Activated naive CD8-positive, alpha-beta T cell treated with anti-CD3 and anti-CD28 coated beads, Interleukin-2, amount 10 ng/mL, durations not matched to agents 7 days and 5 days (primary cell): Measurements from ENCODE around the gene CDKL4. TPM values are rescaled to one million over a fixed set of nuclear protein-coding genes. Genes with fewer than 3 reads are reported as not detected.
"Not testable (repeated sequence)": the region's sequence is repeated elsewhere in the genome, so short reads cannot be mapped to it uniquely, and the experiment has no call there.

Source experiments
- ATAC-seq: fragments of 150-1000 bp; cut with Tn5 transposase; one replicate; pipeline ENCODE4 v1.10.0; 2021; ENCODE audit warnings: low read depth, moderate library complexity
- POLR2A ChIA-PET: fragments of 350-600 bp; sonication (Branson Sonifier 250); formaldehyde crosslinking; loops from one replicate; lab custom pipeline; 2021; ENCODE audit warnings: antibody characterized with exemption; lab: Charles Lee
- DNase-seq: peaks from one replicate; pipeline ENCODE4 v3.0.0; 2021
- H3K27ac Mint-ChIP-seq: one replicate; pipeline ENCODE4 v1.8.0; 2022; ENCODE audit warnings: mild to moderate bottlenecking, mixed read lengths
- H3K27me3 Mint-ChIP-seq: one replicate; pipeline ENCODE4 v1.8.0; 2022; ENCODE audit warnings: mild to moderate bottlenecking, moderate library complexity, mixed read lengths
- H3K36me3 Mint-ChIP-seq: one replicate; pipeline ENCODE4 v1.8.0; 2021; ENCODE audit warnings: mild to moderate bottlenecking, mixed read lengths
- H3K4me1 Mint-ChIP-seq: one replicate; pipeline ENCODE4 v1.8.0; 2021; ENCODE audit warnings: mixed read lengths
- H3K4me3 Mint-ChIP-seq: one replicate; pipeline ENCODE4 v1.8.0; 2022; ENCODE audit warnings: mild to moderate bottlenecking, moderate library complexity, mixed read lengths
- H3K9me3 Mint-ChIP-seq: one replicate; pipeline ENCODE4 v1.8.0; 2021; ENCODE audit warnings: mixed read lengths
- total RNA-seq, 2 experiments: library from RNA; stranded (reverse); gene quantifications; one replicate each; pipeline ENCODE4 v1.2.3, GENCODE V29; 2021

The CDKL4 gene
- total RNA-seq, 2 experiments from 2014 or later: 0.50 to 1.2 TPM

DNA sequence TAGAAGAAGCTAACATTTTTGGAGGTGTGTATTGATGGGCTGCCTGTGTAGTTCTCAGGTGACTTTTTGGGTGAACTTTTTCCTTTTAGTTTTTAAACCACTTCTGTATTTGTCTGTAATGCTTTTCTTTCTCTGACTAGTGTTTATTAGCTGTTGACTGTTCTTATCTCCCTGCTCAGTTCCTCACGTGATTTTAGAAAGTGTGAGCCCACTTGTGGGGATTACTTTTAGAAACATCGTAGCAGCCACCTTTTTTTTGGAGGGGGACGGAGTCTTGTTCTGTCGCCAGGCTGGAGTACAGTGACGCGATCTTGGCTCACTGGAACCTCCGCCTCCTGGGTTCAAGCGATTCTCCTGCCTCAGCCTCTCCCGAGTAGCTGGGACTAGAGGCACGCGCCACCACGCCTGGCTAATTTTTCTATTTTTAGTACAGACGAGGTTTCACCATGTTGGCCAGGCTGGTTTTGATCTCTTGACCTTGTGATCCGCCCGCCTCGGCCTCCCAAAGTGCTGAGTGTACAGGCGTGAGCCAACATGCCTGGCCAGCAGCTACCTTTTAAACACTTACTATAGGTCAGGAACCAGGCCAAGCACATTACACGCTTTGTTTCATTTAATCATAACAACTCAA lies 9.2 kb upstream of the CDKL4 start:
- H3K4me3 Mint-ChIP-seq: no peak overlapping the region
- no peak for ATAC-seq
- H3K4me1 Mint-ChIP-seq: peaks cover 2% of the 10 kb centered on the region
- POLR2A ChIA-PET: no interaction called here
- peaks cover 29% of the 10 kb centered on the region for H3K36me3 Mint-ChIP-seq
- no peak for DNase-seq
- H3K27me3 Mint-ChIP-seq: no peaks in the 10 kb centered on the region
- H3K9me3 Mint-ChIP-seq: peaks cover 5% of the 10 kb centered on the region
- H3K27ac Mint-ChIP-seq: no peak overlapping the region

DNA sequence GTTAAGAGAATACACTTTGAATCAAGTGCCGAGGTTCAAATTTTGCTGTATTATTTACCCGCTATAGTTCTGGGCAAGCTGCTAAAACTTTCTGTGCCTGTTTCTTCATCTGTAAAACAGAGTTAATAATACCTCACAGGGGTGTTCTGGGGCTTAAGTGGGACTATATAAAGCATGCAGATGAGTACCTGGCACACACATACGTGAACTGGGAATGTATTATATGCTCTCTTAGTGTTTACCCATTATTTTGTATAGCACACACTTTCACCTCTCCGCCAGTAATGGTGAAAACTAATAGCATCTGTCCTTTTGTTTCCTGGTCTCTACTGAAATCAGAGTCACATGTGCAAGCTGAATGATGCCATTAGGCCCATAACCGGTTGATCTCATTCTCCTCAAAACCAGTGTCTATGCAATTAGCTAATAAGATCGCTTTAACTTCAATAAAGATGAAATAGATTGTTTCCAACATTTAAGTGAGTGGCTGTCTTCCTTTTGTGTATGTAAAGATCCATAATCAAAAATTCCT lies 3.8 kb upstream of the CDKL4 start:
- ATAC-seq (no peak), DNase-seq (no peak)
- peaks cover 5% of the 10 kb centered on the region for H3K9me3 Mint-ChIP-seq
- no peaks in the 10 kb centered on the region for H3K27me3 Mint-ChIP-seq
- no peak overlapping the region for H3K4me3 Mint-ChIP-seq
- peaks cover 14% of the 10 kb centered on the region for H3K36me3 Mint-ChIP-seq
- peaks cover 21% of the 10 kb centered on the region for H3K4me1 Mint-ChIP-seq
- no peak overlapping the region for H3K27ac Mint-ChIP-seq
- POLR2A ChIA-PET: no interaction called here

DNA sequence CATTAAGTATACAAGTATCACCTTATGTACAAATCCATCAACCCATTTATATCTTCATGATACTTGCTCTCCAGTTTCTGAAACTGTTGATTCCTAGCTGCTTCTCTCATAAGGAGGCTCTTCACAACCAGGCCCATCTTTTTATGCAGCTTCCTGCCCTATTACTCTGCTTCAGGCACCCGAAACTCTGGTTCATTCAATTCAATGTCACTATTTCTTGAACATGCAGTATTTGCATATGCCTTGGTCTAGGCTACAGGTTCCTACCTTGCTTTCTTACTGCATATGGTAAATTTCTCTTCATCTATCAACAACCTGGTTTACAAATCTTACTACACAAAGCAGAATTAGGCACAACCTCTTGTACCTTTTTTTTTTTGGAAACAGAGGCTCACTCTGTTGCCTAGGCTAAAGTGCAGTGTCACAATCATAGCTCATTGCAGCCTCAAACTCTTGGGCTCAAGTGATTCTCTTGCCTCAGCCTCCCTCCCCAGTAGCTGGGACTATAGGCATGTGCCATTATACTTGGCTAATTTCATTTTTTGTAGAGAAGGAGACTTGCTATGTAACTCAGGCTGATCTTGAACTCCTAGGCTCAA lies 2.7 kb upstream of the CDKL4 start:
- ATAC-seq (no peak), DNase-seq (no peak)
- peaks cover 4% of the 10 kb centered on the region for H3K9me3 Mint-ChIP-seq
- no peaks in the 10 kb centered on the region for H3K27me3 Mint-ChIP-seq
- H3K27ac Mint-ChIP-seq: no peak overlapping the region
- peaks cover 12% of the 10 kb centered on the region for H3K36me3 Mint-ChIP-seq
- peaks cover 22% of the 10 kb centered on the region for H3K4me1 Mint-ChIP-seq
- POLR2A ChIA-PET: interaction anchor here (1.1 to 2.0 kb wide), 2 partner anchors 15 to 495 kb away, joined by 5 to 6 read pairs; partner anchors contain the start of gene SRSF7
- peak overlapping the region; percentile 0 for H3K4me3 Mint-ChIP-seq

DNA sequence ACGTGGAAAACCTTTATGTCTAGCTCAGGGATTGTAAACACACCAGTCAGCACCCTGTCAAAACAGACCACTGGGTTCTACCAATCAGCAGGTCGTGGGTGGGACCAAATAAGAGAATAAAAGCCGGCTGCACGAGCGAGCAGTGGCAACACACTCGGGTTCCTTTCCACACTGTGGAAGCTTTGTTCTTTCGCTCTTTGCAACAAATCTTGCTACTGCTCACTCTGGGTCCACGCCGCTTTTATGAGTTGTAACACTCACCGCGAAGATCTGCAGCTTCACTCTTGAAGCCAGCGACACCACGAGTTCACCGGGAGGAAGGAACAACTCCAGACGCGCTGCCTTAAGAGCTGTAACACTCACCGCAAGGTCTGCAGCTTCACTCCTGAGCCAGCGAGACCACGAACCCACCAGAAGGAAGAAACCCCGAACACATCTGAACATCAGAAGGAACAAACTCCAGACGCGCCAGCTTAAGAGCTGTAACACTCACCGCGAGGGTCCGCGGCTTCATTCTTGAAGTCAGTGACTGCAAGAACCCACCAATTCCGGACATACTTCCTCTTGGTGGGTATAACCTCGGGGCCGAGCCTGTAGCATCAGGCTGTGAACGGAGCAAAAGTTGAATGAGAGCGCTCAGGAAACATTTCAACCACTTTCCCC lies 1.3 kb upstream of the CDKL4 start:
- POLR2A ChIA-PET: interaction anchor here (0.8 to 2.0 kb wide), 5 partner anchors 9 to 494 kb away, joined by 3 to 6 read pairs (median 5); partner anchors contain the start of gene SRSF7
- H3K36me3 Mint-ChIP-seq, H3K27me3 Mint-ChIP-seq, H3K9me3 Mint-ChIP-seq: not testable (repeated sequence)
- Mint-ChIP-seq H3K4me1 (peaks cover 20% of the 10 kb centered on the region), H3K4me3 (peak overlapping the region; percentile 84), H3K27ac (peak overlapping the region; percentile 85)
- DNase-seq (peak; percentile 61), ATAC-seq (peak; percentile 72)

DNA sequence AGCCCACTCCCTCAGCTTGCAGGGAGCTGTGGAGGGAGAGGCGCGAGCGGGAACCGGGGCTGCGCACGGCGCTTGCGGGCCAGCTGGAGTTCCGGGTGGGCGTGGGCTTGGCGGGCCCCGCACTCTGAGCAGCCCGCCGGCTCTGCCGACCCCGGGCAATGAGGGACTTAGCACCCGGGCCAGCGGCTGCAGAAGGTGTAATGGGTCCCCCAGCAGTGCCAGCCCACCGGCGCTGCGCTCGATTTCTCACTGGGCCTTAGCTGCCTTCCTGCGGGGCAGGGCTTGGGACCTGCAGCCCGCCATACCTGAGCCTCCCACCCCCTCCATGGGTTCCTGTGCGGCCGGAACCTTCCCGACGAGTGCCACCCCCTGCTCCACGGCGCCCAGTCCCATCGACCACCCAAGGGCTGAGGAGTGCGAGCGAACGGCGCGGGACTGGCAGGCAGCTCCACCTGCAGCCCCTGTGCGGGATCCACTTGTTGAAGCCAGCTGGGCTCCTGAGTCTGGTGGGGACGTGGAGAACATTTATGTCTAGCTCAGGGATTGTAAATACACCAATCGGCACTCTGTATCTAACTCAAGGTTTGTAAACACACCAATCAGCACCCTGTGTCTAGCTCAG lies 582 bp upstream of the CDKL4 start:
- H3K4me1 Mint-ChIP-seq: peaks cover 20% of the 10 kb centered on the region
- peak overlapping the region; percentile 84 for H3K4me3 Mint-ChIP-seq
- not testable (repeated sequence) for H3K27me3 Mint-ChIP-seq, H3K9me3 Mint-ChIP-seq, H3K36me3 Mint-ChIP-seq, DNase-seq, ATAC-seq
- POLR2A ChIA-PET: interaction anchor here (1.0 to 1.4 kb wide), 3 partner anchors 15 to 120 kb away, joined by 3 to 6 read pairs (median 5); no protein-coding TSS in a partner anchor
- H3K27ac Mint-ChIP-seq: peak overlapping the region; percentile 85

DNA sequence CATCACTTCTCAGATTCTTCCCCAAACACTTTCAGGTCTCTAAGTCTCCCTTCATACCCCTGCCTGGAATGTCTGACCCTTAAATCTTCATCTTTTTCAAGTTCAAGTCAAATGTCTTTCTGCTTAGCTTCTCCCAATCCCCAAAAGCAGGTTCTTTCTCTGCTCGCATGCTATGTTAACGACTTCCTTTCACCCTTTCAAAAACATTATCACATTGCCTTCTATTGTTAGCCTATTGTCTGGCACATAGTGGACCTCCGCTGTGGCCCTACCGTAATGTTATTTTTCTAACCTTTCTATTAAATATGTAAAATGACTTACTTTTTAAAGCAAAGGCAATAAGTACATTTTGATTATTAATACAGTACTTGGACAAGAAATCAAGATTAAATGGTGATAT lies 2.2 kb downstream of the CDKL4 start:
- Mint-ChIP-seq H3K36me3 (peaks cover 4% of the 10 kb centered on the region), H3K9me3 (peaks cover 5% of the 10 kb centered on the region), H3K4me3 (no peak overlapping the region), H3K4me1 (peaks cover 20% of the 10 kb centered on the region), H3K27ac (no peak overlapping the region), H3K27me3 (no peaks in the 10 kb centered on the region)
- DNase-seq (no peak), ATAC-seq (no peak)
- POLR2A ChIA-PET: no interaction called here

DNA sequence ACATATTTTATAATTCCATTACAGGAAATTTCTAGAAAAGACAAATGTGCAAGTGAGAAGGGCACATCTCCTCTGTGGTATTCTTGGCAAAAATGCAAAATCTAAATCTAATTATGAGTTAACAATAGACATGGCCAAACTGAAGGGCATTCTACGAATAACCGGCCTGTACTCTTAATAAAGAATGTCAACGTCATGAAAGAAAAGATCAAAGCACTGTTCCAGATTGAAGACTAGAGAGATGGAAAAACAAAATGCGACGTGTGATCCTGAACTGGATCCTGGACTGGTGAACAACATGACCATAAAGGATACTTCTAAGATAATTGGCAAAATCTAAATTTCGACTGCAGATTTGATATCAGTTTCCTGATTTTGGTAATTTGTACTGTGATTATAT lies 3.0 kb downstream of the CDKL4 start:
- no peak overlapping the region for H3K27ac Mint-ChIP-seq
- H3K36me3 Mint-ChIP-seq: peaks cover 6% of the 10 kb centered on the region
- peaks cover 13% of the 10 kb centered on the region for H3K4me1 Mint-ChIP-seq
- peaks cover 2% of the 10 kb centered on the region for H3K27me3 Mint-ChIP-seq
- DNase-seq: no peak
- no peak for ATAC-seq
- no peak overlapping the region for H3K4me3 Mint-ChIP-seq
- POLR2A ChIA-PET: no interaction called here
- H3K9me3 Mint-ChIP-seq: peaks cover 5% of the 10 kb centered on the region

DNA sequence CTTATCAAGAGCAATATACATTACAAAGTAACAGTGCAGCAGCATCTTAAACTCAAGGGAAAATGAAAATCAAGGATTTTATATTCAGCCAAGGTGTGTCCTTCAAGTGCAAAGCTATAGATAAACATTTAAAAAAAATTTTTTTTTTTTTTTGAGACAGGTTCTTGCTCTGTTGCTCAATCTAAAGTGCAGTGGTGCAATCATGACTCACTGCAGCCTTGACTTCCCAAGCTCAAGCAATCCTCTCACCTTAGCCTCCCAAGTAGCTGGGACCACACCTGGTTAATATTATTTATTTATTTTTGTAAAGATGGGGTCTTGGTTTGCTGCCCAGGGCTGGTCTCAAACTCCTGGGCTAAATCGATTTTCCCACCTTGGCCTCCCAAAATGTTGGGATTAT lies 9.0 kb downstream of the CDKL4 start:
- Mint-ChIP-seq H3K27ac (no peak overlapping the region), H3K9me3 (peaks cover 6% of the 10 kb centered on the region), H3K27me3 (peaks cover 2% of the 10 kb centered on the region), H3K4me3 (no peak overlapping the region), H3K4me1 (peaks cover 5% of the 10 kb centered on the region), H3K36me3 (peaks cover 6% of the 10 kb centered on the region)
- POLR2A ChIA-PET: no interaction called here
- DNase-seq (no peak), ATAC-seq (no peak)

DNA sequence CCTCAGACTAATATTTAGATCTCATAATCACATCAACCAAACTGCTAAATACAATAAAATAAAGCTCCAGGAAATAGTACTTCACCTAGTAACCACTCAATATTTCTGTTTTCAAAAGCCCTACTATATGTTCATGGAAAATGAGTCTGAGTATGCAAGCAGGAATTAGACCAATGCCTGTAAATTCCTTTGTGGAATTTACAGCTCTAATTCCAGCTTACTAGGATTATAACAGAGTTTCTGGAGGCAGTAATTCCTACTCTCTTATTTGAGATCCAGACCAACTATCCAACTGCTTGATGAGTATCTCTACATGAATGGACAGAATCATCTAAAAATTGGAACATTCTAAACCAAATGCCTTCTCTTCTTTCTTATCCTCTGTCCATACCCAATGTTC lies 11.6 kb downstream of the CDKL4 start:
- peaks cover 26% of the 10 kb centered on the region for H3K4me1 Mint-ChIP-seq
- peaks cover 2% of the 10 kb centered on the region for H3K27me3 Mint-ChIP-seq
- DNase-seq: no peak
- H3K36me3 Mint-ChIP-seq: peaks cover 4% of the 10 kb centered on the region
- H3K4me3 Mint-ChIP-seq: no peak overlapping the region
- POLR2A ChIA-PET: no interaction called here
- ATAC-seq: no peak
- H3K27ac Mint-ChIP-seq: no peak overlapping the region
- H3K9me3 Mint-ChIP-seq: peaks cover 4% of the 10 kb centered on the region

DNA sequence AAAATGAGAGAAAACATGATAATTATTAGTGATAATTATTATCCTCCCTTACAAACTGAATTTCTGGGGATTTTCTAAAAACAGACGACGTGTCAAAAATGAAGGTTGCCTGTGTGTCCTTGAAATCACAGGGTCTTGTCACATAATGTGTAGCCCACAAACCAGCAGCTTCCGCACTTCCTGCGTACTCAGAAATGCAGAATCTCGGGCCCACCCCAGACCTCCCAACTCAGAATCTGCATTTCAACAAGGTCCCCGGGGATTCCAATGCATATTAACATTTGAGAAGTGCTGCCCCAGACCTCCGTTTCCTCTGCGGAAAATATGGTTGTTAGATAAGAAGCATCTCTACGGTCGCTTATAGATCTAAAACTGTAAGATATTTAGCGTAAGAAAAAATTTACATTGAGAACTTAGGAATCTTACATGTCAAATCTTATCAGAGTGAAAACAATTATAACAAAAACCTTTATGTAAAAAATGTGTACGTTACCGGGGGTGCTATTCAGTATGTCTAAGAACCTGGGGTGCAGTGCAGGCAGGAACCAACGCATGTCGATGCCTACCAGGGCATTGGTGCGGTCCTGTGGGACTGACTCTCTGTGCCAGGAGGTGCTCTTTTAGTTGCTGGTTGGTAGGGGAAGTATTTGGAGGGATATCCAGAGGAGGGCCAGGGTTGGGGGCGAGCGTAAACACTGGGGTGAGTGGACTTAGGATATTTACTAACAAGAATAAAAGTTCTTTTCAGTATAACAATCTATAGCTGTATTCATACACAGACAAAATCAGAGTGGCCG lies 15.2 kb downstream of the CDKL4 start:
- Mint-ChIP-seq H3K27ac (peak overlapping the region; percentile 90), H3K4me3 (peak overlapping the region; percentile 79), H3K36me3 (peaks cover 5% of the 10 kb centered on the region), H3K27me3 (no peaks in the 10 kb centered on the region), H3K9me3 (no peaks in the 10 kb centered on the region), H3K4me1 (peaks cover 48% of the 10 kb centered on the region)
- POLR2A ChIA-PET: interaction anchor here (0.6 to 7.1 kb wide), 17 partner anchors 11 to 478 kb away, joined by 3 to 166 read pairs (median 5); partner anchors contain the start of gene SOS1
- DNase-seq (peak; percentile 65), ATAC-seq (peak; percentile 74)

DNA sequence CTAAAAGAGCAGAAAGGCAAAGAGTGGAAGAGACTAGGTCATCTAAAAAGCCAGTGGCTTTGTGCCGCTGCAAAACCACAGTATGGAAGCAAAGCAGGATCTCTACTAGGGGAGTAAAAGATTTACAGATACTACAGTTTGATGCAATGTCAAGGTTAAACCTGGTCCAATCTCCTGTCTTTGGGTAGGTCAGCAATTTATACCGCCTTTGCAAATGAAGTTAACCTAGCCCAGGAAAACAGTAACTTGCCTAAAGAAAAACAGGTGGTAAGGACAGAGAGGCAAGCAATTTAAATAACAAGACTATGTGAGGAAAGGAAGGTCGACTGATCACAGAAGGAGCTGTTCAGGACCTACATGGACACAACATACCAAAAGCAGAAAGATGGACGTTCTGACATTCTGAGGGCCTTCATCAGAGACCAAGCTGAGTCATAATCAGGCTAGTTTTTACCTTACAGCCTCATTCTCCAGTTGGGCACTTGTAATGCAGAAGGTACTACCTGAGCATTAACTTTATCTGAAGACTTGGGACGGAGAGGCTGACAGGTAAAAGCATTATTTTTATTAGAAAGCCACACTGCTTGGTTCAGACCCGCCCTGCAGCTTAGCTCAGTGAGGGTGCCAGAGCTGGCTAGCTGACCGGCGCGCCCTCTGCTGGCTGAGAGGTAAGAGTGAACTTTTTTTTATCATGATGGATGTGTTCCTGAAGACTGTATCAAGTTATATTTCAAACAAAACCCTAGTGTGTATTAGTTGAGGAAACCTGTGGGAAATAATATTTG lies 15.9 kb downstream of the CDKL4 start:
- H3K27ac Mint-ChIP-seq: peak overlapping the region; percentile 90
- H3K4me1 Mint-ChIP-seq: peaks cover 46% of the 10 kb centered on the region
- peaks cover 7% of the 10 kb centered on the region for H3K36me3 Mint-ChIP-seq

DNA sequence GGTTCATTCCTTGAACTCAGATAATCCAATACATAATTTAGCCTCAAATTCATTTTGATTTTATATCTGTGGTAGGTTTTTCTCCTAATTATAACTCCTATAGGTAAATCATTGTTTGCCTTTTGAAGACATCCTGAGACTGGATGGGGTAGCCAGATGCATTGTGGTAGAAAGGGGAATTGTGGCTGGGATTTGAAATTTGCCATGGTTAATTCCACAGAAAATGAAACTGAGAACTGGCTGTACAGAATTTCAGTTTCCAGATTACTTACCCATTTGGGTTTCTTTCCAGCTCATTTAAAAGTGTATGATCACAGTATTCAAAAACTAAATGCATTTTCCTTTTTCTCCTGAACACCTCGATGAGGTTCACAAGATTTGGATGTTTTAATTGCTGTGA lies 18.2 kb downstream of the CDKL4 start:
- DNase-seq: no peak
- Mint-ChIP-seq H3K4me3 (peak overlapping the region; percentile 57), H3K9me3 (peaks cover 7% of the 10 kb centered on the region), H3K27me3 (no peaks in the 10 kb centered on the region), H3K36me3 (peaks cover 21% of the 10 kb centered on the region), H3K4me1 (peaks cover 54% of the 10 kb centered on the region), H3K27ac (peak overlapping the region; percentile 71)
- ATAC-seq: no peak
- POLR2A ChIA-PET: interaction anchor here (1.8 to 7.1 kb wide), 4 partner anchors 93 to 105 kb away, joined by 5 to 166 read pairs (median 54); partner anchors contain the start of gene SOS1

More for the DNA sequence above, 15.9 kb downstream of the CDKL4 start:
- peak; percentile 90 for DNase-seq
- ATAC-seq: peak; percentile 79
- H3K27me3 Mint-ChIP-seq: no peaks in the 10 kb centered on the region
- H3K4me3 Mint-ChIP-seq: peak overlapping the region; percentile 79
- POLR2A ChIA-PET: interaction anchor here (0.9 to 7.1 kb wide), 14 partner anchors 10 to 169 kb away, joined by 3 to 166 read pairs (median 8); partner anchors contain the start of gene SOS1
- H3K9me3 Mint-ChIP-seq: no peaks in the 10 kb centered on the region
